Heart left ventricle (tissue), 16 donors: ENCODE data around the gene SLC51A. TPM values are rescaled to one million over a fixed set of nuclear protein-coding genes. Genes with fewer than 3 reads are reported as not detected.

Experiments
- ATAC-seq, 4 donors: fragments of 200-7000 bp; cut with Tn5 transposase; one replicate each; pipeline ENCODE4 v1.9.1; 2020 to 2022; ENCODE audit warnings: moderate library complexity in 4 of 4, mild to moderate bottlenecking in 3 of 4, moderate number of reproducible peaks in 1 of 4
- DNase-seq, 5 donors: peaks; one replicate each; pipeline ENCODE4 v3.0.0-alpha.2; 2020
- H3K27ac ChIP-seq, 12 donors: fragments of 200-600 bp; sonication (generic) in 4 of 12; one replicate each; pipeline versions ENCODE4 v1.5.0 to v1.8.0; 2016 to 2022; ENCODE audit warnings: mild to moderate bottlenecking in 2 of 12
- H3K27me3 ChIP-seq, 9 donors: fragments of 200-600 bp; sonication (generic) in 2 of 9; one replicate each; pipeline versions ENCODE4 v1.5.1 to v1.8.0; 2016 to 2022; ENCODE audit warnings: mild to moderate bottlenecking in 3 of 9
- H3K36me3 ChIP-seq, 9 donors: fragments of 200-600 bp; sonication (generic) in 2 of 9; one replicate each; pipeline versions ENCODE4 v1.5.0 to v1.8.0; 2018 to 2022; ENCODE audit warnings: mild to moderate bottlenecking in 2 of 9
- H3K4me1 ChIP-seq, 12 donors: fragments of 200-600 bp; sonication (generic) in 4 of 12; one replicate each; pipeline versions ENCODE4 v1.5.0 to v1.8.0; 2016 to 2022; ENCODE audit warnings: mild to moderate bottlenecking in 3 of 12
- H3K4me3 ChIP-seq, 12 donors: fragments of 200-600 bp; sonication (generic) in 4 of 12; one replicate each; pipeline versions ENCODE4 v1.5.0 to v1.8.0; 2017 to 2022; ENCODE audit warnings: mild to moderate bottlenecking in 9 of 12, moderate library complexity in 4 of 12
- H3K9me3 ChIP-seq, 12 donors: fragments of 200-600 bp; sonication (generic) in 4 of 12; one replicate each; pipeline versions ENCODE4 v1.5.0 to v1.8.0; 2016 to 2022; ENCODE audit warnings: mild to moderate bottlenecking in 1 of 12
- POLR2A ChIP-seq, 2 donors: fragments of 450-650 bp; IDR thresholded peaks; one replicate each; pipeline ENCODE4 v1.6.1; 2017; ENCODE audit warnings: antibody characterized with exemption in 2 of 2, mild to moderate bottlenecking in 2 of 2, moderate library complexity in 2 of 2
- WGBS, 4 donors: extraction: QIAGEN DNeasy Blood & Tissue Kit in 2 of 4; methylation state at CpG; one replicate each; pipeline versions ENCODE4 v1.1.5 to v1.1.7; 2013 to 2018; 5-methylcytosine and 5-hydroxymethylcytosine counted together
- intact Hi-C, 10 donors: fragments of 100-400 bp; cut with DNase I; formaldehyde crosslinking; loops; one replicate each; pipeline versions ENCODE4 v1.11.1 to v1.14.2; 2022
- polyA plus RNA-seq, 2 donors: library from polyadenylated mRNA; stranded (reverse); fragments of 200-250 nt; gene quantifications; one replicate each; pipeline ENCODE4 v1.2.3, GENCODE V29; 2013
- total RNA-seq, 9 donors: library from RNA; depleted of rRNA in 2 of 9; stranded (reverse); fragments of >200 nt in 2 of 9; fragmentation: NEBNext Ultra II Directional in 3 of 9; extraction: Animal tissue kit (Norgen Biotek cat#: 25700) in 3 of 9; gene quantifications; one replicate each; pipeline versions ENCODE4 v1.1.0 to v1.2.4, GENCODE V29; 2016 to 2023
- TF ChIP-seq, protein P1 (sequence below), 12 donors: fragments of 200-600 bp; sonication (generic) in 4 of 12; IDR thresholded peaks; one replicate each; pipeline versions ENCODE4 v1.5.0 to v1.8.0; 2018 to 2022; ENCODE audit warnings: antibody characterized with exemption in 12 of 12, mild to moderate bottlenecking in 5 of 12
- donor health status: ischemic (EF 13 %, LVEDD 7.1; RV severe dilation, severe dysfunction).
- donor health status: healthy with polysubstance abuse.
- donor health status: DM: no; HTN: yes; CAD: no.
- donor health status: DM: no; HTN: no; CAD: no.
- donor health status: ischemic (EF 25% LVEDD 6.9; RV normal size, moderate dysfunction).
- donor health status: ischemic (EF 25% LVEDD 5.7; RV mildly dilated, moderate dysfunction).
- donor health status: healthy.
- donor health status: DM: yes; HTN: yes; CAD: no.
- donor health status: ischemic (EF 35%, LVEDD 5.7; RV mildly dilated, moderate dysfunction).
- donor health status: nonischemic (EF 11% LVEDD 7.7; RV severe dilation, severe dysfunction).
- donor health status: DM: yes; HTN: yes; CAD: no.
- donor health status: PGD.
- donor health status: ischemic (EF 29% LVEDD 5.4; RV normal size, mild dysfunction).
- donor health status: nonischemic (EF 23%, LVEDD 6.1; RV moderate dilation, normal function).

Gene SLC51A
- total and polyA plus RNA-seq, 11 donors, result 0.18 to 1.9 (median 0.78) TPM; not detected in 7

GRCh38 chr3:196210673-196211556 is 5.4 kb upstream of the SLC51A start, which contains the start of gene ZDHHC19:
TSS of gene ZDHHC19 (minus strand) at chr3:196211400. CDS start at chr3:196211315, 85 bp downstream.
- no peak for DNase-seq
- Histone ChIP-seq H3K4me1 (peaks cover 0 to 10% (median 0%) of the 10 kb centered on the region in 12 donors), H3K27me3 (peaks cover 0 to 14% (median 0%) of the 10 kb centered on the region in 9 donors), H3K4me3 (no peak within 1 kb of the TSS), H3K27ac (no peak within 1 kb of the TSS), H3K36me3 (no peaks in the 10 kb centered on the region), H3K9me3 (no peaks in the 10 kb centered on the region)
- intact Hi-C loops, result no loop called here
- ATAC-seq, result no peak
- 66 to 71% (median 67%) methylated on average over 22 to 23 of the region's 23 CpGs for WGBS, 4 donors
- TF ChIP-seq POLR2A (IDR thresholded peaks at IDR 0.05), result no peak
- TF ChIP-seq, protein P1, sequence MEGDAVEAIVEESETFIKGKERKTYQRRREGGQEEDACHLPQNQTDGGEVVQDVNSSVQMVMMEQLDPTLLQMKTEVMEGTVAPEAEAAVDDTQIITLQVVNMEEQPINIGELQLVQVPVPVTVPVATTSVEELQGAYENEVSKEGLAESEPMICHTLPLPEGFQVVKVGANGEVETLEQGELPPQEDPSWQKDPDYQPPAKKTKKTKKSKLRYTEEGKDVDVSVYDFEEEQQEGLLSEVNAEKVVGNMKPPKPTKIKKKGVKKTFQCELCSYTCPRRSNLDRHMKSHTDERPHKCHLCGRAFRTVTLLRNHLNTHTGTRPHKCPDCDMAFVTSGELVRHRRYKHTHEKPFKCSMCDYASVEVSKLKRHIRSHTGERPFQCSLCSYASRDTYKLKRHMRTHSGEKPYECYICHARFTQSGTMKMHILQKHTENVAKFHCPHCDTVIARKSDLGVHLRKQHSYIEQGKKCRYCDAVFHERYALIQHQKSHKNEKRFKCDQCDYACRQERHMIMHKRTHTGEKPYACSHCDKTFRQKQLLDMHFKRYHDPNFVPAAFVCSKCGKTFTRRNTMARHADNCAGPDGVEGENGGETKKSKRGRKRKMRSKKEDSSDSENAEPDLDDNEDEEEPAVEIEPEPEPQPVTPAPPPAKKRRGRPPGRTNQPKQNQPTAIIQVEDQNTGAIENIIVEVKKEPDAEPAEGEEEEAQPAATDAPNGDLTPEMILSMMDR (IDR thresholded peaks at IDR 0.05), result no peak

- Histone ChIP-seq H3K36me3 (no peaks in the 10 kb centered on the region), H3K27me3 (peaks cover 0 to 11% (median 0%) of the 10 kb centered on the region in 9 donors), H3K4me1 (peaks cover 0 to 17% (median 2%) of the 10 kb centered on the region in 12 donors), H3K27ac (no peak overlapping the region), H3K4me3 (no peak overlapping the region), H3K9me3 (no peaks in the 10 kb centered on the region)
- DNase-seq, result no peak
- TF ChIP-seq, protein P1 (IDR thresholded peaks at IDR 0.05), result no peak
- no peak for TF ChIP-seq POLR2A (IDR thresholded peaks at IDR 0.05)
- 79 to 90% (median 84%) methylated on average over 10 to 16 of the region's 16 CpGs for WGBS, 4 donors
- ATAC-seq, result no peak
- intact Hi-C loops, result no loop called here
Measured at GRCh38 chr3:196214783-196215441, 1.4 kb upstream of the SLC51A start.

DNA sequence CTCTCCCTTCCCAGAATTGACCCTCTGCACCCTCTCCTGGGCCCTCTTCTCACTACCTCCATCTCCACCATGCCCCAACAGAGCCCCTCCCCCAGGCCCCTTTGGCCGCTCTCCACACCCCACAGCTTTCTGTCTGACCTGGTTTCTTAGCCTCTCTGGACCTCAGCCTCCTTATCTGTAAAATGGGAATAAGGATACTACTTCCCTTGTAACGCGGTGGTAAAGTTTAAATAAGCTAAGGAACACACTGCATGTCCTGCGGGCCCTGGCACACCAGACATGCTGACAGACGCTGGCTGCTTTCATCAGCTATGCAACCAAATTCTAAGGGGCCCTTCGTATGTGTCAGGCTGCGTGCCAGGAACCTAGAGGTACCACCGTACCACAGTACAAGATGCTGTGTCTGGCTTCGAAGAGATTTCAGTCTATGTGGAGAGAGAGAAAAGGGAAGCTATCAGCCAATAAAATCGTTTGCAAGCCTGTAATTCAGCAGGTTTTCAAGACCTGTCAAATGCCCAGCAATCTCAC is 777 bp upstream of the SLC51A start:
- intact Hi-C loops, result no loop called here
- no peak for DNase-seq
- no peaks in the 10 kb centered on the region for H3K9me3 ChIP-seq
- H3K4me3 ChIP-seq, result no peak overlapping the region
- no peak overlapping the region for H3K27ac ChIP-seq
- peaks cover 0 to 11% (median 0%) of the 10 kb centered on the region in 9 donors for H3K27me3 ChIP-seq
- WGBS, 4 donors, result 64 to 70% (median 68%) methylated on average over 10 of the region's 10 CpGs
- H3K4me1 ChIP-seq, result peaks cover 0 to 23% (median 2%) of the 10 kb centered on the region in 12 donors
- no peak for ATAC-seq
- H3K36me3 ChIP-seq, result no peaks in the 10 kb centered on the region
- TF ChIP-seq, protein P1 (IDR thresholded peaks at IDR 0.05), result no peak
- TF ChIP-seq POLR2A (IDR thresholded peaks at IDR 0.05), result no peak
